Measurements from ENCODE around the gene NR1D1. TPM values are rescaled to one million over a fixed set of nuclear protein-coding genes. Genes with fewer than 3 reads are reported as not detected.
A peak's percentile ranks its signal among the peaks of the same experiment; 100 is the strongest.

NR1D1 gene
- total and polyA plus RNA-seq, 7 experiments from 2014 or later, result 3.6 to 34.2 (median 16.4) TPM

- H3K36me3 Mint-ChIP-seq, result peaks cover 4 to 40% (median 21%) of the 10 kb centered on the region in 5 donors
- ChIA-PET CTCF (interaction anchor here (0.6 to 3.6 kb wide), 15 partner anchors 9 to 83 kb away, joined by 3 to 53 read pairs (median 4); partner anchors contain the start of genes CSF3 and THRA), POLR2A (interaction anchor here (1.1 to 1.2 kb wide), 4 partner anchors 8 to 25 kb away, joined by 4 to 11 read pairs (median 6); partner anchors contain the start of gene THRA)
- no peak overlapping the region for H3K27ac ChIP-seq (ENCODE audit: low read depth, low read length)
- H3K9me3 ChIP-seq (ENCODE audit: control insufficient read depth in 2 of 3, low read length in 3 of 3), result no peaks in the 10 kb centered on the region
- H3K4me1 Mint-ChIP-seq, result peaks cover 4 to 36% (median 21%) of the 10 kb centered on the region in 7 donors
- H3K27me3 ChIP-seq (ENCODE audit: control insufficient read depth in 2 of 2, insufficient read depth in 2 of 2, low read length in 2 of 2), result no peaks in the 10 kb centered on the region
- H3K4me3 ChIP-seq (ENCODE audit: low read length), result no peak overlapping the region
- ATAC-seq, result no peak
- H3K27ac Mint-ChIP-seq, result peak overlapping the region in 7 of 9 donors; percentile 9 to 93 (median 37)
- H3K4me1 ChIP-seq (ENCODE audit: control insufficient read depth in 2 of 2, insufficient read depth in 2 of 2, low read length in 2 of 2), result peaks cover 0 to 4% of the 10 kb centered on the region in 2 donors
- DNase-seq, result no peak
- H3K4me3 Mint-ChIP-seq, result peak overlapping the region in 2 of 10 donors; percentile 29 to 38
- H3K9me3 Mint-ChIP-seq, result no peaks in the 10 kb centered on the region
- H3K36me3 ChIP-seq (ENCODE audit: control insufficient read depth in 2 of 3, insufficient read depth in 3 of 3, low read length in 3 of 3), result peaks cover 4 to 87% (median 42%) of the 10 kb centered on the region in 3 experiments
- intact Hi-C loops (cut with micrococcal nuclease), result no loop called here
- H3K27me3 Mint-ChIP-seq, result no peaks in the 10 kb centered on the region
These were observed 13.2 kb downstream of the NR1D1 start for GRCh38 chr17:40087049-40087794.

DNA sequence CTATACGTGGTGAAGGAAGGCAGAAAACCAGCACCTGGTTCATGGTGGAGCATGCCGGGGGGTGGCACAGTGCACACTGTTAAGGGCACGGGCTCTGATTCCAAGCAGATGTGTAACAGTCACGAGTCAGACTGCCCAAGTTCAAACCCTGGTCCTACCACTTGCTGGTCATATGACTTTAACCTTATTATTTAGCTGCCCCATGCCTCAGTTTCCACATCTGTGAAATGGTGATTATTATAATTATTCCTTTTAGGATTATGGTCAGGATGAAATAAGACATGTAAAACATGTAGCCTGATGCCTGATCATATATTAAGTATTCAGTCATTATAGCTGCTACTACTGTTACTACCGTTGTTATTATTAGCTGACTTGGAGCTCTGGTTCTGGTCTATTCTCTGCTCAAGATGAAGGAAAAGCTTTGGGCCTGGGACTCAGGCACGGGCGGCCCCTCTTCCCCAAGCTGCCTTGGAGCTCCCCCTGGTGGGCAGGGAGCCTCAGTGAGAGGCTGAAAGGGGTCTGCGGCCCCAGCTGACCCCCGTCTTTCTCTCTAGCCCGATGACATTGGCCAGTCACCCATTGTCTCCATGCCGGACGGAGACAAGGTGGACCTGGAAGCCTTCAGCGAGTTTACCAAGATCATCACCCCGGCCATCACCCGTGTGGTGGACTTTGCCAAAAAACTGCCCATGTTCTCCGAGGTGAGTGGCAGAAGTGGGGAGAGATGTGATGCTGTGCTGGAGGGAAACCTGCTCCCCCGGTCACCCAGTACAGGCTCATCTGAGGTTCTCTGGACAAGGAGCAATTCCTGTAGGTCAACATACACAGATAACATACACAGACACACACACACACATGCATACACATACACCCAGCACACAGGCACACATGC lies 14.0 kb downstream of the NR1D1 start:
- H3K4me1 Mint-ChIP-seq, result peaks cover 4 to 35% (median 21%) of the 10 kb centered on the region in 7 donors
- no peaks in the 10 kb centered on the region for H3K9me3 Mint-ChIP-seq
- peaks cover 4 to 40% (median 21%) of the 10 kb centered on the region in 5 donors for H3K36me3 Mint-ChIP-seq
- H3K9me3 ChIP-seq (ENCODE audit: control insufficient read depth in 2 of 3, low read length in 3 of 3), result no peaks in the 10 kb centered on the region
- H3K4me3 ChIP-seq (ENCODE audit: low read length), result no peak overlapping the region
- H3K36me3 ChIP-seq (ENCODE audit: control insufficient read depth in 2 of 3, insufficient read depth in 3 of 3, low read length in 3 of 3), result peaks cover 4 to 81% (median 42%) of the 10 kb centered on the region in 3 experiments
- peak; percentile 76 for ATAC-seq
- H3K4me3 Mint-ChIP-seq, result peak overlapping the region in 1 of 10 donors; percentile 38
- H3K27ac Mint-ChIP-seq, result peak overlapping the region in 8 of 9 donors; percentile 9 to 70 (median 47)
- no peaks in the 10 kb centered on the region for H3K27me3 Mint-ChIP-seq
- ChIA-PET CTCF (interaction anchor here (0.6 to 3.6 kb wide), 30 partner anchors 8 to 146 kb away, joined by 3 to 53 read pairs (median 4); partner anchors contain the start of genes CSF3, MED24 and THRA), POLR2A (interaction anchor here (0.6 to 1.6 kb wide), 8 partner anchors 9 to 103 kb away, joined by 3 to 11 read pairs (median 6); partner anchors contain the start of genes NR1D1 and THRA)
- no peaks in the 10 kb centered on the region for H3K27me3 ChIP-seq (ENCODE audit: control insufficient read depth in 2 of 2, insufficient read depth in 2 of 2, low read length in 2 of 2)
- H3K4me1 ChIP-seq (ENCODE audit: control insufficient read depth in 2 of 2, insufficient read depth in 2 of 2, low read length in 2 of 2), result peaks cover 0 to 4% of the 10 kb centered on the region in 2 donors
- peak in 6 of 9 donors; percentile 56 to 69 (median 61) for DNase-seq
- intact Hi-C loops (cut with micrococcal nuclease), result loop anchor here (1.0 kb wide), 4 partner anchors 11 to 73 kb away; partner anchors contain the start of gene THRA (in 1 of the 2)
- H3K27ac ChIP-seq (ENCODE audit: low read depth, low read length), result no peak overlapping the region

DNA sequence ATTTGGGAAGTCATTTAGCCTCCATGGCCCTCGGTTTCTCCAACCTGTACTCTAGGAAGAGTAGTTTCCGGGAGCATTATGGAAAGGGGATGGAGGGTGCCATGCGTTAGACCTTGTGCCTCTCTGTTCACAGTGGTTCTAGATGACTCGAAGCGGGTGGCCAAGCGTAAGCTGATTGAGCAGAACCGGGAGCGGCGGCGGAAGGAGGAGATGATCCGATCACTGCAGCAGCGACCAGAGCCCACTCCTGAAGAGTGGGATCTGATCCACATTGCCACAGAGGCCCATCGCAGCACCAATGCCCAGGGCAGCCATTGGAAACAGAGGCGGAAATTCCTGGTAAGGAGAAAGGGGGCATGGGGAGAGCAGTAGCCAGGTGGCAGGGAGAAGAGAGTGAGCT lies 15.9 kb downstream of the NR1D1 start:
- H3K9me3 ChIP-seq (ENCODE audit: control insufficient read depth in 2 of 3, low read length in 3 of 3), result no peaks in the 10 kb centered on the region
- H3K4me1 Mint-ChIP-seq, result peaks cover 4 to 26% (median 17%) of the 10 kb centered on the region in 7 donors
- peak overlapping the region in 2 of 9 donors; percentile 28 to 82 for H3K27ac Mint-ChIP-seq
- POLR2A ChIA-PET, result interaction anchor here (0.6 to 2.1 kb wide), 8 partner anchors 8 to 483 kb away, joined by 3 to 9 read pairs (median 4); partner anchors contain the start of gene CSF3
- H3K4me1 ChIP-seq (ENCODE audit: control insufficient read depth in 2 of 2, insufficient read depth in 2 of 2, low read length in 2 of 2), result peaks cover 0 to 4% of the 10 kb centered on the region in 2 donors
- no peak overlapping the region for H3K27ac ChIP-seq (ENCODE audit: low read depth, low read length)
- peaks cover 4 to 66% (median 40%) of the 10 kb centered on the region in 3 experiments for H3K36me3 ChIP-seq (ENCODE audit: control insufficient read depth in 2 of 3, insufficient read depth in 3 of 3, low read length in 3 of 3)
- DNase-seq (no peak), ATAC-seq (no peak)
- CTCF ChIA-PET, result interaction anchor here (0.6 to 3.6 kb wide), 6 partner anchors 9 to 36 kb away, joined by 3 to 53 read pairs (median 24); partner anchors contain the start of gene THRA
- H3K36me3 Mint-ChIP-seq, result peaks cover 4 to 44% (median 17%) of the 10 kb centered on the region in 5 donors
- H3K27me3 ChIP-seq (ENCODE audit: control insufficient read depth in 2 of 2, insufficient read depth in 2 of 2, low read length in 2 of 2), result no peaks in the 10 kb centered on the region
- intact Hi-C loops (cut with micrococcal nuclease), result no loop called here
- H3K9me3 Mint-ChIP-seq, result no peaks in the 10 kb centered on the region
- no peak overlapping the region for H3K4me3 Mint-ChIP-seq
- no peaks in the 10 kb centered on the region for H3K27me3 Mint-ChIP-seq
- H3K4me3 ChIP-seq (ENCODE audit: low read length), result no peak overlapping the region

- Mint-ChIP-seq H3K36me3 (peaks cover 0 to 31% (median 9%) of the 10 kb centered on the region in 5 donors), H3K4me1 (peaks cover 3 to 41% (median 26%) of the 10 kb centered on the region in 7 donors), H3K27me3 (no peaks in the 10 kb centered on the region), H3K27ac (peak overlapping the region in 4 of 9 donors; percentile 14 to 38 (median 25)), H3K9me3 (no peaks in the 10 kb centered on the region), H3K4me3 (no peak overlapping the region)
- H3K36me3 ChIP-seq (ENCODE audit: control insufficient read depth in 2 of 3, insufficient read depth in 3 of 3, low read length in 3 of 3), result peaks cover 0 to 39% (median 13%) of the 10 kb centered on the region in 3 experiments
- POLR2A ChIA-PET, result no interaction called here
- intact Hi-C loops (cut with micrococcal nuclease), result no loop called here
- H3K4me3 ChIP-seq (ENCODE audit: low read length), result no peak overlapping the region
- H3K27ac ChIP-seq (ENCODE audit: low read depth, low read length), result no peak overlapping the region
- H3K27me3 ChIP-seq (ENCODE audit: control insufficient read depth in 2 of 2, insufficient read depth in 2 of 2, low read length in 2 of 2), result no peaks in the 10 kb centered on the region
- CTCF ChIA-PET, result interaction anchor here (1.1 kb wide), 1 partner anchor 89 kb away, joined by 3 read pairs; no protein-coding TSS in a partner anchor
- no peak for DNase-seq
- ATAC-seq, result no peak
- H3K4me1 ChIP-seq (ENCODE audit: control insufficient read depth in 2 of 2, insufficient read depth in 2 of 2, low read length in 2 of 2), result peaks cover 5 to 12% of the 10 kb centered on the region in 2 donors
- no peaks in the 10 kb centered on the region for H3K9me3 ChIP-seq (ENCODE audit: control insufficient read depth in 2 of 3, low read length in 3 of 3)
These were observed 20.8 kb downstream of the NR1D1 start for GRCh38 chr17:40079545-40079944.

GRCh38 chr17:40076591-40076990 lies 23.8 kb downstream of the NR1D1 start:
- no peaks in the 10 kb centered on the region for H3K27me3 Mint-ChIP-seq
- Histone ChIP-seq H3K27me3 (ENCODE audit: control insufficient read depth in 2 of 2, insufficient read depth in 2 of 2, low read length in 2 of 2) (no peaks in the 10 kb centered on the region), H3K4me1 (ENCODE audit: control insufficient read depth in 2 of 2, insufficient read depth in 2 of 2, low read length in 2 of 2) (peaks cover 5 to 24% of the 10 kb centered on the region in 2 donors), H3K27ac (ENCODE audit: low read depth, low read length) (no peak overlapping the region), H3K4me3 (ENCODE audit: low read length) (no peak overlapping the region), H3K9me3 (ENCODE audit: control insufficient read depth in 2 of 3, low read length in 3 of 3) (no peaks in the 10 kb centered on the region), H3K36me3 (ENCODE audit: control insufficient read depth in 2 of 3, insufficient read depth in 3 of 3, low read length in 3 of 3) (peaks cover 0 to 29% (median 9%) of the 10 kb centered on the region in 3 experiments)
- ChIA-PET CTCF (interaction anchor here (0.6 to 6.3 kb wide), 14 partner anchors 9 to 72 kb away, joined by 3 to 106 read pairs (median 11); partner anchors contain the start of genes CSF3, MED24 and THRA), POLR2A (interaction anchor here (0.6 to 6.6 kb wide), 10 partner anchors 7 to 35 kb away, joined by 3 to 60 read pairs (median 6); partner anchors contain the start of genes MED24 and THRA)
- peaks cover 0 to 20% (median 7%) of the 10 kb centered on the region in 5 donors for H3K36me3 Mint-ChIP-seq
- ATAC-seq (no peak), DNase-seq (no peak)
- no peaks in the 10 kb centered on the region for H3K9me3 Mint-ChIP-seq
- H3K4me3 Mint-ChIP-seq, result peak overlapping the region in 1 of 10 donors; percentile 54
- H3K27ac Mint-ChIP-seq, result no peak overlapping the region
- peaks cover 3 to 57% (median 36%) of the 10 kb centered on the region in 7 donors for H3K4me1 Mint-ChIP-seq
- intact Hi-C loops (cut with micrococcal nuclease), result no loop called here

Data from naive thymus-derived CD4-positive, alpha-beta T cell (primary cell).